ENCODE data around the gene WDR64.
"Not testable (repeated sequence)": the region's sequence is repeated elsewhere in the genome, so short reads cannot be mapped to it uniquely, and the experiment has no call there.

The WDR64 gene

GRCh38 chr1:241703739-241704138 is 51.7 kb downstream of the WDR64 start:
- not testable (repeated sequence) for DNase-seq

DNA sequence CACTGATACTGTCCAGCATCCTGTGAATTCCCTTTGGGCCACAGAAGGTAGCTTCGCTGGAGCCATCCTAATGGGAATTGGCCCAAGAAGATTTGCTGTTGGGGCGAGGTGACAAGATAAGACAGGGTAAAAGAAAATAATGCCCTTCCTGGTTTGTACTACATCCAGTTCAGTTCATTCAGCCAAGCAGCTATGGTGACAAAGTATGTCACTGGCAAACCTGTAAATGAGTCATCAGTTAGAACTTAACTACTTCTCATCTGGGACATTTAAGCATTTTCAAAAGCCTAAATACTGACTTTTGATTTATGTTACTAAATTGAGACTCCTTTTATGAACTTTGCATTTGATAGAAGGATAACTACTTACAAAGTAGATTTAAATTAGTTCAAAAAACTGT is 54.2 kb downstream of the WDR64 start:
- no peak for DNase-seq

- peak; percentile 24 for DNase-seq
Measured at GRCh38 chr1:241706967-241707366, 54.9 kb downstream of the WDR64 start.

- DNase-seq, result no peak
Measured at GRCh38 chr1:241707442-241707841, 55.4 kb downstream of the WDR64 start.

DNA sequence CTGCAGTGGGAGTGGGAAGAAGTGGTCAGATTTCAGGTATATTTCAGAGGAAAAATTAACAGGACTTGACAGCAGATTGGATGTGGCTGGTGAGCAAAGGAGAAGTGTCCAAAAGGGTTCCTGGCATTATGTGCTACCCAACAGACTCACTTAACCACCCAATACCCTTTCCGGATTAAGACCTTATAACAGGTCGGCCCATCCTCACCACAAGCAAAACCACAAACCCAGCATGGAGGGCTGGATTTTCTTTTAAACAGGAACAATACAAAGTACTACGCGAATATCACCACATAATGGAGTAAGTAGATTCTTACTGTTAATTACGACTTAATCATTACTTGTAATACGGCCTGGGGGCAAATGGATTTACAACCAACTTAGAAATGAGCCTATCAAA is 59.2 kb downstream of the WDR64 start:
- DNase-seq, result no peak

- DNase-seq, result no peak
Measured at GRCh38 chr1:241713316-241713715, 61.2 kb downstream of the WDR64 start.

DNA sequence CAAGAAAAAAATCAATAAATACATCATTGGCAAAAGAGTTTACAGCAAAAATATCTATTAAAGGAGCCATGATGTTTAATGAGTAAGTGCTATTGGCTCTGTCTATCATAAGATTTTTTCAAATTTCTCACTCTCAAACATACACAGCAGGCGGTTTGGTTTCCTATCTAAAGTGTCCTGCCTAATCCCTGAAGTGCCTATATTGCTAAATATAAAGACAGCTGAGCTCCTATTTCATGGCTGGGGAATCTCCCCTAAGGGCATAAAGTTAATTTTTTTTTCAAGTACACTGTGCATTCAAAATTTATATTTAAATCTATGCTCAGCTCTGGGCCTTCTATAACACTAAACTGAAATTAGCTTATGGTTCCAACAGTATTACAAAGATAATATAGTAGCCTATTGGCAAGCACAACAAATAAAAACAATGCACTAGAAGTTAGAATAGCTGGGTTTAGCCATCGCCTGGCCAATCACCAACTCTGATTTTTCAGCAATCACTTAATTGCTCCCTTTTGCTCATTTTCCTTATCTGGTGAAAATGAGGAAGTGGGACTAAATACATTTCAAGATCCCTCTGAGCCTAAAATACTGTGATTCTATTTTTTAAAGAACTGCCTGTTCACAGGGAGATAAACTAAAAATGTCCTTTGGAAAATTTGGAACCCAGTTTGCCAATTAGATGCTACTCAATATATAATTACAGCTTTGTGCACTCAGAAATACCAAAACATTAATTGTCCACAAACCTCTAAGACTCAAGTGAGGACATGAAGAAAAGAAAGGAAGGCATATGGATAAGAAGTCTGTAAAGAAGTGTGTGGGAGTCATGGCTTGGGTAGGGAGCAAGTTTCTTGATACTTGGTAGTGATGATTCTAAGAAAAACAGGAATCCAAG is 62.5 kb downstream of the WDR64 start:
- DNase-seq, result no peak

DNA sequence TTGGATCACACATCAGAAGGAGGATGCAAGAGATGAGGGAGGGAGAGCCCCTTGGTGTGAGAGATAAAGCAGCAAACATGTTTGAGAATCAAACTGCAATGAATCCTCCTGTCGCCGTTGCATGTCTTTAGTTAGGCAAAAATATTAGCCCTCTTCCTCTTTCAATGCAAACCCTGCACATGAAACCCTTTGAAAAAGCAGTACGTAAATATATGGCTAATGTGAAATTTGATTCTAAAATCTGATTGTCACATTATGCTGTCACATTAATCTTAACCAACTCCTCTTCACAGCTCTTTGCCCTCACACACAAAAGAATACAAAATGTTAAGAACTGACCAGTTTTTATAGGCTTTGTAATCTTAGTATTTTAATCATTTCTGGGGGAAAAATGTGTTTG is 63.4 kb downstream of the WDR64 start:
- no peak for DNase-seq

DNA sequence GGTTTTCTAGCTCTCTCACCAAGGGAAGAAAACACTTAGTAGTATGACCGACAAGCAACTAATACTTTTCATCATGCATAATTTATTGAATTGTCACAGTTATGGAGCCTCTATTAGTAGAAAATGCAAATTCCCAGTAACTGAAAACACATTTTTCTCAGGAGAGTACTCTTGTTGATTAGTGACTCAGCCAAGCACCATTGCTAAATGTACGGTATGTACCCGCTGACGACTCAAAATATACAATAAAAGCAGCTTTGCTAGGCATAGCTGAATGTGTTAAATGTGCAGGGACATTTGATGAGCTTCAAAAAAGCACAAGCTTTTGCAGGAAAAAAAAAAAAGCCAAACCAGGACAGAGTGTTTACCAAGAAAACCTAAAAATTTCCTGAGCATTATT is 63.9 kb downstream of the WDR64 start:
- DNase-seq, result no peak

- peak; percentile 32 for DNase-seq
Measured at GRCh38 chr1:241716915-241717656, 65.0 kb downstream of the WDR64 start.

DNA sequence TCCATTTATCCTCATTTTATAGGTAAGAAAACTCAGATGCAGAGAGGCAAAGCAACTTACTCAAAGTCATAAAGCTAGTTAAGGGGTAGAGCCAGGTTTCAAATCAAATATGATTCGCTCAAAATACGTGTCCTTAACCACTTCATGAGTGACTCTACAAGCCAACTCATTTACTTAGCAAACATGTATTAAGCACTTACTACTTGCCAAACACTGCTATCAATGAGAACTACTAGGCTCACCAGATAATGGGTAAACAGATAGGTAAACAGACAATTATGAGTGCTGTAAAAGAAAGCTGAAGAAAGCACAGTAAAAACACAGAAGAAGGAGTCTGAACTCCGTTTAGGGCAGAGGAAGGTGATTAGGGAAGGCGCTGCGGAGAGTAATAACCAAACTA is 65.9 kb downstream of the WDR64 start:
- DNase-seq, result no peak

- no peak for DNase-seq
Measured at GRCh38 chr1:241721011-241721410, 68.9 kb downstream of the WDR64 start.

GRCh38 chr1:241722947-241723346 is 70.9 kb downstream of the WDR64 start:
- DNase-seq, result no peak

DNA sequence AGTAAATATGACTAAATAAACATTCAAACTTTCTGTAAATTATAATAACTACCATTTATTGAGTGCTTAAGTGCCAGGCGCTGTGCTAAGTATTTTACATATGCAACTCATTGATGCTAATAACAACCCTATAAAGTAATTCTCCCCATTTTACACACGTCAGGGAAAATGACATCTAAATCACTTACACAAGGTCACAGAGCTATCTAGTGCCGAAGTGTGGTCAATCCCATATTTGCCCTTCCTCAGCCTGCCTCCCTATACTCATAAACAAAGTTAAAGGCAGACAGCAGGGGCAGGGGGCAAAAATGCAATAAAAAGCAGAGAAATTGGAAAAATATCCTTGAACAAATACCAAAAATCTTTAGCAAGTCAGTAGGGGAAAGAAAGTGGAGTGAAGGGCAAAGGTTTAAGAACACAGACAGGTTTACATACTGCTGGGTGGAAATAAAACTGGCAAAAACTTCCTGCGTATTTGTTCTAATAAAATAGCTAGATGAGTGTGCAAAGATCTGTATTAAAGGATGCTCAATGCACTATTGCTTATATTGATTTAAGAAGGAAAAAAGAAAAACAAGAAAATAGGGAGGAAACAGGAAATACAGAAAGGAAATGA is 72.8 kb downstream of the WDR64 start:
- no peak for DNase-seq

GRCh38 chr1:241730031-241730430 is 78.0 kb downstream of the WDR64 start:
- DNase-seq, result no peak

- no peak for DNase-seq
Measured at GRCh38 chr1:241733899-241734298, 81.8 kb downstream of the WDR64 start.

DNA sequence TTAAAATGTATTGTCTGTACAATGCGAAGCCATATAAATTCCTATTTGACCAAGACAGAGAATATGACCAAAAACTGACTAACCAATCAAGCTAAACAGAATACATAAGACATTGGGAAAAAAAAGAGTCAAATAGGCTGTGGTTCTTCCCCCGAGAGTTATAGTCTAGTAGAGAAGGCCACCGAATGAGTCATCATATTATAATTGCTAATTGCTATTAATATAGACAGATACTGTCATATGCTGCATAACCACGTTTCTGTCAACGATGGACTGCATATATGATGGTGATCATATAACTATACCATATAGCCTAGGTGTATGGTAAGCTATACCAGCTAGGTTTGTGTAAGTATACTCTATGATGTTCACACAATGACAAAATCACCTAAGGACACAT is 82.5 kb downstream of the WDR64 start:
- no peak for DNase-seq

GRCh38 chr1:241735493-241735926 is 83.4 kb downstream of the WDR64 start:
- not testable (repeated sequence) for DNase-seq

GRCh38 chr1:241736387-241736786 is 84.3 kb downstream of the WDR64 start:
- no peak for DNase-seq

DNA sequence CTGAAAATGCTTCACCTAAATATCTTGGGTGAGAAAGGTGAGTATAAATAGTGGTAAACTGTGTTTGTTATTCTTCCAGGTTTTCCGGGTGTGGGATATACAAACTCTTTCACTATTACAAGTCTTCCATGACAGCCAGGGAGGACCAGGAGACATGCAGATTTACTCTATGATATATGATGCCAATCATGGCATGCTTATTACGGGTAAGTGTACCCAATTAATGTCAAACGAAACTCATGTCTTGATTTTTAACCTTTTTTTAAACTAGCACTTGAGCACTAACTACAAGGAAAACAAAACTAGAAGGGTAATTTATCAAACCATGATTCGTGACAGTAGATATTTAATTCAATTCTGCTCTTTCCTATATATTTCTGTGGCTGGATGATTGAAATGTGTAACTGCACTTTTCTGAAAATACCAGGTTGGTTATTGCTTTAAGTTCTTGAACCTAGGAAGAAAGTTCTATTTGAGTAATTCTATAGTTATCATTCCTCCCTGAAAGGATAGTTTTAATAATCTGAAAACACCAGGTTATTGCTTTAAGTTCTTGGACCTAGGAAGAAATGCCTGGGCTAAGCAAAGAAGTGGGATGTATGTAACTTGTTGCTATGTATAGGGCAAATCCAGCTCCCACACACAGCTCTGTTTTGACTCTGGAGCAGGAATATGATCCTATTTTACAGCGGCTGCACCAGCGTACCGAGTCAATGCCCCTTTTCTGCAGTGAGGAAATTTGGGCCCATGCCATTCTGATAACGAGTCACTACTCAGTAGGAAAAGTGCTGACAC is 86.4 kb downstream of the WDR64 start:
- no peak for DNase-seq

- DNase-seq, result no peak
Measured at GRCh38 chr1:241742084-241742483, 90.0 kb downstream of the WDR64 start.

- no peak for DNase-seq
Measured at GRCh38 chr1:241744591-241744990, 92.5 kb downstream of the WDR64 start.

- DNase-seq, result no peak
Measured at GRCh38 chr1:241747992-241748391, 95.9 kb downstream of the WDR64 start.
